ENCODE data around the gene TPTE2.

GRCh38 chr13:19596086-19596485, 34.8 kb upstream of the TPTE2 start:
- TF ChIP-seq, protein P1, sequence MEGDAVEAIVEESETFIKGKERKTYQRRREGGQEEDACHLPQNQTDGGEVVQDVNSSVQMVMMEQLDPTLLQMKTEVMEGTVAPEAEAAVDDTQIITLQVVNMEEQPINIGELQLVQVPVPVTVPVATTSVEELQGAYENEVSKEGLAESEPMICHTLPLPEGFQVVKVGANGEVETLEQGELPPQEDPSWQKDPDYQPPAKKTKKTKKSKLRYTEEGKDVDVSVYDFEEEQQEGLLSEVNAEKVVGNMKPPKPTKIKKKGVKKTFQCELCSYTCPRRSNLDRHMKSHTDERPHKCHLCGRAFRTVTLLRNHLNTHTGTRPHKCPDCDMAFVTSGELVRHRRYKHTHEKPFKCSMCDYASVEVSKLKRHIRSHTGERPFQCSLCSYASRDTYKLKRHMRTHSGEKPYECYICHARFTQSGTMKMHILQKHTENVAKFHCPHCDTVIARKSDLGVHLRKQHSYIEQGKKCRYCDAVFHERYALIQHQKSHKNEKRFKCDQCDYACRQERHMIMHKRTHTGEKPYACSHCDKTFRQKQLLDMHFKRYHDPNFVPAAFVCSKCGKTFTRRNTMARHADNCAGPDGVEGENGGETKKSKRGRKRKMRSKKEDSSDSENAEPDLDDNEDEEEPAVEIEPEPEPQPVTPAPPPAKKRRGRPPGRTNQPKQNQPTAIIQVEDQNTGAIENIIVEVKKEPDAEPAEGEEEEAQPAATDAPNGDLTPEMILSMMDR (IDR thresholded peaks at IDR 0.05), result no peak
- TF ChIP-seq ZFX (IDR thresholded peaks at IDR 0.05; ENCODE audit: borderline replicate concordance), result no peak
